B cell (primary cell): ENCODE data around the gene ERC2.

ENCODE experiments used
- EZH2 ChIP-seq: IDR thresholded peaks from 2 replicates; pipeline ENCODE4 v1.6.1; 2012; ENCODE audit warnings: borderline replicate concordance, low read depth, mild to moderate bottlenecking, moderate library complexity, low read length; ENCODE audit not compliant: insufficient read depth, poor library complexity, severe bottlenecking
- TF ChIP-seq, protein P1 (sequence below): fragments of 200-600 bp; IDR thresholded peaks from one replicate; pipeline ENCODE4 v1.8.0; 2022; ENCODE audit warnings: antibody characterized with exemption, mild to moderate bottlenecking

DNA sequence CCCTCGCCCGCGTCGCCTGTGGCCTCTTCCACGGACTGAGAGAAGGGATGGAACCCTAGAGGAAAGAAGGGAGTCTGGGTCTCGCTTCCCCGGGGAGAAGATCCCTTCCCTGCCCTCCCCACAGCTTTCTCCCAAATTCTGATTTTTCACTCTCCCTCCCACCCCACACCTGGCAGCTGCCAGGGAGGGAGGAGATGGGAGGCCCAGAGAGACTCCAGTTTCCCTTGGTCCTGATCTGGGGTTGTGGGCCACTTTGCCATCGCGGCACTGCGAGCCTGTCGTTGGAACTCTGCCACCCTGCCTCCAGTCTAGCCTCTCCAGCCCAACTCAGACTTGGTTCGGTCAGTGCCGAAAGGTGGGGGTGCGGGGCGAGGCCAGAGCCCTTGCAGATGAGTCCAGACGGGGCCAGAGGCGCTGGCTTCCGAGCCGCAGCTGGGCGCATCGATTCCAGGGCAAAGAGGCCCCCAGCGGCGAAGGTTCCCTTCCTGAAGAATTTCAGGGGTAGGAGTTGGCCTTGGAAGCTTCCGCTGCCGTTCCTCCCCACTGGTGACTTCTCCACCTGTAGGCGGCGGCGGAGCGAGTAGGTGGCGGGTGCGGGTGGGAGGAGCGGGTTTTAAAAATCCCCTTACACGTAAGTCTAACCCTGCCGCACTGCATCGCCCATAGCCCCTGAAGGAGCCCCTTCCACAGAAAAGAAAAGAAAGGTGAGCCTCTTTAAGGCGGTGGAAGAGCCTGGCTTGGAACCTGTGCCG, 986.3 kb downstream of the ERC2 start:
- no peak for TF ChIP-seq EZH2
- TF ChIP-seq, protein P1, sequence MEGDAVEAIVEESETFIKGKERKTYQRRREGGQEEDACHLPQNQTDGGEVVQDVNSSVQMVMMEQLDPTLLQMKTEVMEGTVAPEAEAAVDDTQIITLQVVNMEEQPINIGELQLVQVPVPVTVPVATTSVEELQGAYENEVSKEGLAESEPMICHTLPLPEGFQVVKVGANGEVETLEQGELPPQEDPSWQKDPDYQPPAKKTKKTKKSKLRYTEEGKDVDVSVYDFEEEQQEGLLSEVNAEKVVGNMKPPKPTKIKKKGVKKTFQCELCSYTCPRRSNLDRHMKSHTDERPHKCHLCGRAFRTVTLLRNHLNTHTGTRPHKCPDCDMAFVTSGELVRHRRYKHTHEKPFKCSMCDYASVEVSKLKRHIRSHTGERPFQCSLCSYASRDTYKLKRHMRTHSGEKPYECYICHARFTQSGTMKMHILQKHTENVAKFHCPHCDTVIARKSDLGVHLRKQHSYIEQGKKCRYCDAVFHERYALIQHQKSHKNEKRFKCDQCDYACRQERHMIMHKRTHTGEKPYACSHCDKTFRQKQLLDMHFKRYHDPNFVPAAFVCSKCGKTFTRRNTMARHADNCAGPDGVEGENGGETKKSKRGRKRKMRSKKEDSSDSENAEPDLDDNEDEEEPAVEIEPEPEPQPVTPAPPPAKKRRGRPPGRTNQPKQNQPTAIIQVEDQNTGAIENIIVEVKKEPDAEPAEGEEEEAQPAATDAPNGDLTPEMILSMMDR, result no peak
